Measurements from ENCODE around the gene NR6A1. TPM values are rescaled to one million over a fixed set of nuclear protein-coding genes. Genes with fewer than 3 reads are reported as not detected.

The NR6A1 gene
- total and polyA plus RNA-seq, 5 donors, result 0.57 to 1.9 (median 0.91) TPM

GRCh38 chr9:124645274-124645673, 125.8 kb downstream of the NR6A1 start:
- Histone ChIP-seq H3K27ac (ENCODE audit: low read length) (no peak overlapping the region), H3K4me3 (ENCODE audit: low read length) (no peak overlapping the region), H3K4me1 (ENCODE audit: control insufficient read depth, insufficient read depth, low read length) (no peaks in the 10 kb centered on the region), H3K9me3 (ENCODE audit: control insufficient read depth, low read length) (no peaks in the 10 kb centered on the region), H3K27me3 (ENCODE audit: control insufficient read depth, insufficient read depth) (no peaks in the 10 kb centered on the region)
- no peak for ATAC-seq
- no peak for DNase-seq
- intact Hi-C loops (cut with DNase I), result no loop called here

- ATAC-seq, result no peak
Observed at GRCh38 chr9:124639637-124640036, 131.5 kb downstream of the NR6A1 start.

GRCh38 chr9:124635285-124635684, 135.8 kb downstream of the NR6A1 start:
- no peaks in the 10 kb centered on the region for H3K27me3 ChIP-seq (ENCODE audit: control insufficient read depth, insufficient read depth)
- no peak overlapping the region for H3K27ac ChIP-seq (ENCODE audit: low read length)
- no peak overlapping the region for H3K4me3 ChIP-seq (ENCODE audit: low read length)
- 95% methylated on average over 5 of the region's 5 CpGs for whole genome bisulfite sequencing
- ATAC-seq (no peak), DNase-seq (no peak)
- intact Hi-C loops (cut with DNase I), result no loop called here
- H3K9me3 ChIP-seq (ENCODE audit: control insufficient read depth, low read length), result no peaks in the 10 kb centered on the region
- H3K4me1 ChIP-seq (ENCODE audit: control insufficient read depth, insufficient read depth, low read length), result no peaks in the 10 kb centered on the region

More at GRCh38 chr9:124639637-124640036, 131.5 kb downstream of the NR6A1 start:
- Histone ChIP-seq H3K4me1 (ENCODE audit: control insufficient read depth, insufficient read depth, low read length) (no peaks in the 10 kb centered on the region), H3K9me3 (ENCODE audit: control insufficient read depth, low read length) (no peaks in the 10 kb centered on the region), H3K27ac (ENCODE audit: low read length) (no peak overlapping the region), H3K27me3 (ENCODE audit: control insufficient read depth, insufficient read depth) (no peaks in the 10 kb centered on the region), H3K4me3 (ENCODE audit: low read length) (no peak overlapping the region)
- intact Hi-C loops (cut with DNase I), result no loop called here
- no peak for DNase-seq

DNA sequence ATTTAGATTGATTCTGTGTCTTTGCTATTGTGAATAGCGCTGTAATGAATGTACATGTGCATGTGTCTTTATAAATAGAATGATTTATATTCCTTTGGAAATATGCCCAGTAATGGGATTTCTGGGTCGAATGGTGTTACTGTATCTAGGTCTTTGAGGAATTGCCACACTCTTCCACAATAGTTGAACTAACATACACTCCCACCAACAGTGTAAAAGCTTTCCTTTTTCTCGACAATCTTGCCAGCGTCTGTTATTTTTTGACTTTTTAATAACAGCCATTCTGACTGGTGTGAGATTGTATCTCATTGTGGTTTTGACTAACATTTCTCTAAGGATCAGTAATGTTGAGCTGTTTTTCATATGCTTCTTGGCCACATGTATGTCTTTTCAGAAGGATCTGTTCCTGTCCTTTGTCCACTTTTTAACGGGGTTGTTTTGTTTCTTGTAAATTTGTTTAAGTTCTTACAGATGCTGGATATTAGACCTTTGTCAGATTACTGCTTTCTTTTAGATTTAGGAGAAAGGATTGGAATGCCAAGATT, 139.0 kb downstream of the NR6A1 start:
- intact Hi-C loops (cut with DNase I), result no loop called here
- ATAC-seq, result no peak

DNA sequence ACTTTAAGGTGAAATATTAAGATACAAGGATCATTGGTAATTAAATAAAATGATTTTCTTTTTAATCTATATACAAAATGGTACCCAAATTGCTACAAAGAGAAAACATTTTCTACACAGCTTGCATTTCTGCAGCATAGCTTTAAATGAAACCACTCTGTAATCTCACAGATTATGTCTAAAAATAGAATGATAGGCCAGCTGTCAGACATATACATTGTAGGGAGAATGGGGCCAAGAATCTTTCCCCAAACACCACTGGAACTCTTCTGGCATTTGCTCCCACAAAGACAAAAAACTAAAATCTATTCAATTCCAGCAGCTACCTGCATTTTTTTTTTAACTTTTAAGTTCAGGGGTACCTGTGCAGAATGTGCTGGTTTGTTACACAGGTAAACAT, 139.8 kb downstream of the NR6A1 start:
- no peaks in the 10 kb centered on the region for H3K9me3 ChIP-seq (ENCODE audit: control insufficient read depth, low read length)
- no peaks in the 10 kb centered on the region for H3K4me1 ChIP-seq (ENCODE audit: control insufficient read depth, insufficient read depth, low read length)
- no peaks in the 10 kb centered on the region for H3K27me3 ChIP-seq (ENCODE audit: control insufficient read depth, insufficient read depth)
- intact Hi-C loops (cut with DNase I), result no loop called here
- H3K27ac ChIP-seq (ENCODE audit: low read length), result no peak overlapping the region
- no peak overlapping the region for H3K4me3 ChIP-seq (ENCODE audit: low read length)
- DNase-seq, result no peak
- no peak for ATAC-seq

More for the DNA sequence above, 139.0 kb downstream of the NR6A1 start:
- Histone ChIP-seq H3K4me1 (ENCODE audit: control insufficient read depth, insufficient read depth, low read length) (no peaks in the 10 kb centered on the region), H3K4me3 (ENCODE audit: low read length) (no peak overlapping the region), H3K27ac (ENCODE audit: low read length) (no peak overlapping the region), H3K9me3 (ENCODE audit: control insufficient read depth, low read length) (no peaks in the 10 kb centered on the region), H3K27me3 (ENCODE audit: control insufficient read depth, insufficient read depth) (no peaks in the 10 kb centered on the region)
- no peak for DNase-seq
- WGBS, result 43% methylated on average over 5 of the region's 5 CpGs

DNA sequence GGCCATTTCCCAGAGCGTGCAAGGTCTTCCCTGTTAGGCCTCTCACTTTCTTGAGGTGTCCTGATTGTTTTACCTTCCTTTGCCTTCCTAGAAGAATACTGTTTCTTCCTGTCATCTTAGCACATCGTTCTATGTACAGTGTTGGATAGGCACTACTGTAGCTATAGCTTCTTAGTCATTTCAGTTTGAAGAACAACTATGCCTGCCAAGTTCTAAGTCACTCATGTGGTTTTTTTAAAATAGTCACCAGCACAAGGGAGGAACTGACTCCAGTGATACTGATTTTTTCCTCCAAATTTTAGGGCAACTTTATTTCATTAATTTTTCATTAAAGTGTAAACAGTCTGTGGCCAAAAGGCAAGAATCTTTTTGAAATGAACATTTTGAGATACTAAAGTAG, 141.5 kb downstream of the NR6A1 start:
- DNase-seq, result no peak
- Histone ChIP-seq H3K9me3 (ENCODE audit: control insufficient read depth, low read length) (no peaks in the 10 kb centered on the region), H3K4me1 (ENCODE audit: control insufficient read depth, insufficient read depth, low read length) (no peaks in the 10 kb centered on the region), H3K4me3 (ENCODE audit: low read length) (no peak overlapping the region), H3K27ac (ENCODE audit: low read length) (no peak overlapping the region), H3K27me3 (ENCODE audit: control insufficient read depth, insufficient read depth) (no peaks in the 10 kb centered on the region)
- WGBS, result 62% methylated on average over 2 of the region's 2 CpGs
- ATAC-seq, result no peak
- intact Hi-C loops (cut with DNase I), result no loop called here

DNA sequence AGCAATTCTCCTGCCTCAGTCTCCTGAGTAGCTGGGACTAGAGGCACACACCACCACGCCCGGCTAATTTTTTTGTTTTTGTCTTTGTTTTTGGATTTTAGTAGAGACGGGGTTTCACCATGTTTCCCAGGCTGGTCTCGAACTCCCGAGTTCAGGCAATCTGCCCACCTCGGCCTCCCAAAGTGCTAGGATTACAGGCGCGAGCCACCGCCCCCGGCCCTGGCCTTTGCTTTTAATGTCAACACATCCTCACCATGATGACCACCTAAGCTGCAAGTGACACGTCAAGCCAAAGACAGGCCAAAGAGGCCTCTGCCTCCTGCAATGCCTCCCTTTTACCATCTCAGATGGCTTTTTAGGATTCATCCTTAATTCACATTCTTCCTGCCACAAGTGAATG, 142.4 kb downstream of the NR6A1 start:
- H3K27me3 ChIP-seq (ENCODE audit: control insufficient read depth, insufficient read depth), result no peaks in the 10 kb centered on the region
- intact Hi-C loops (cut with DNase I), result no loop called here
- DNase-seq (no peak), ATAC-seq (no peak)
- no peak overlapping the region for H3K27ac ChIP-seq (ENCODE audit: low read length)
- H3K9me3 ChIP-seq (ENCODE audit: control insufficient read depth, low read length), result no peaks in the 10 kb centered on the region
- H3K4me3 ChIP-seq (ENCODE audit: low read length), result no peak overlapping the region
- WGBS, result 92% methylated on average over 11 of the region's 11 CpGs
- no peaks in the 10 kb centered on the region for H3K4me1 ChIP-seq (ENCODE audit: control insufficient read depth, insufficient read depth, low read length)

- no peaks in the 10 kb centered on the region for H3K27me3 ChIP-seq (ENCODE audit: control insufficient read depth, insufficient read depth)
- intact Hi-C loops (cut with DNase I), result no loop called here
- 90% methylated on average over 4 of the region's 4 CpGs for WGBS
Observed at GRCh38 chr9:124626276-124626675, 144.8 kb downstream of the NR6A1 start.

DNA sequence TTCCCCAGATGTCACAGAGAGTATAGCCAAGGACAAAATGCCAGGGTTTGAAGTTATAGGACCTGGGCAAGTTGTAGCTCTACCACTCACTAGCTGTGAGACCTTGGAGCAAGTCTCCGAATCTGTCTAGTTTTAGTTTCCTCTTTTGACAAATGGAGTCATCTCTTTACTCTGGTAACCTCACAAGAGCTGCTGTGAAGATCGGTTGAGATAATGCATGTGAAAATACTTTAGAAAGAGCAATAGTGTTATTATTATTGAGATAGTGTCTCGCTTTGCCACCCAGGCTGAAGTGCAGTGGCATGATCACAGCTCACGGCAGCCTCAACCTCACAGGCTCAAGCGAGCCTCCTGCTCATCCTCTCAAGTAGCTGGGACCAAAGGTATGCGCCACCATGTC, 146.0 kb downstream of the NR6A1 start:
- no peak for ATAC-seq
- 95% methylated on average over 6 of the region's 6 CpGs for WGBS
- intact Hi-C loops (cut with DNase I), result no loop called here

More at GRCh38 chr9:124626276-124626675, 144.8 kb downstream of the NR6A1 start:
- Histone ChIP-seq H3K4me1 (ENCODE audit: control insufficient read depth, insufficient read depth, low read length) (peaks cover 4% of the 10 kb centered on the region), H3K27ac (ENCODE audit: low read length) (no peak overlapping the region), H3K4me3 (ENCODE audit: low read length) (no peak overlapping the region), H3K9me3 (ENCODE audit: control insufficient read depth, low read length) (no peaks in the 10 kb centered on the region)
- no peak for ATAC-seq
- no peak for DNase-seq

DNA sequence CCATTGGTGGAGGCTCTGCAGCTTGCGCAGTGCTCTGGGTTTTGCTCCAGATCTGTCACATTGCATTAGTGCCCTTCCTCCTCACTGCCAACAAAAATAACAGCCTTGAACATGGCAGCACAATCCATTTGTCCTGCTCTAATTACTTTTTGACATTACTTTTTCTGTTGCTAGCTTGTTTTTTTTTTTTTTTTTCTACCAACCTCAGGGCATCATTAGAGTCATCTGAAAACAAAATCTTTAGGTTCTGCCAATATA, 146.4 kb downstream of the NR6A1 start:
- Histone ChIP-seq H3K27ac (ENCODE audit: low read length) (no peak overlapping the region), H3K4me3 (ENCODE audit: low read length) (no peak overlapping the region), H3K9me3 (ENCODE audit: control insufficient read depth, low read length) (no peaks in the 10 kb centered on the region), H3K4me1 (ENCODE audit: control insufficient read depth, insufficient read depth, low read length) (peaks cover 4% of the 10 kb centered on the region), H3K27me3 (ENCODE audit: control insufficient read depth, insufficient read depth) (no peaks in the 10 kb centered on the region)
- ATAC-seq, result no peak
- no peak for DNase-seq
- intact Hi-C loops (cut with DNase I), result no loop called here
- WGBS, result 83% methylated on average over 1 of the region's 1 CpG

More for the DNA sequence above, 146.0 kb downstream of the NR6A1 start:
- Histone ChIP-seq H3K4me3 (ENCODE audit: low read length) (no peak overlapping the region), H3K9me3 (ENCODE audit: control insufficient read depth, low read length) (no peaks in the 10 kb centered on the region), H3K27ac (ENCODE audit: low read length) (no peak overlapping the region), H3K4me1 (ENCODE audit: control insufficient read depth, insufficient read depth, low read length) (peaks cover 4% of the 10 kb centered on the region), H3K27me3 (ENCODE audit: control insufficient read depth, insufficient read depth) (no peaks in the 10 kb centered on the region)
- DNase-seq, result no peak

DNA sequence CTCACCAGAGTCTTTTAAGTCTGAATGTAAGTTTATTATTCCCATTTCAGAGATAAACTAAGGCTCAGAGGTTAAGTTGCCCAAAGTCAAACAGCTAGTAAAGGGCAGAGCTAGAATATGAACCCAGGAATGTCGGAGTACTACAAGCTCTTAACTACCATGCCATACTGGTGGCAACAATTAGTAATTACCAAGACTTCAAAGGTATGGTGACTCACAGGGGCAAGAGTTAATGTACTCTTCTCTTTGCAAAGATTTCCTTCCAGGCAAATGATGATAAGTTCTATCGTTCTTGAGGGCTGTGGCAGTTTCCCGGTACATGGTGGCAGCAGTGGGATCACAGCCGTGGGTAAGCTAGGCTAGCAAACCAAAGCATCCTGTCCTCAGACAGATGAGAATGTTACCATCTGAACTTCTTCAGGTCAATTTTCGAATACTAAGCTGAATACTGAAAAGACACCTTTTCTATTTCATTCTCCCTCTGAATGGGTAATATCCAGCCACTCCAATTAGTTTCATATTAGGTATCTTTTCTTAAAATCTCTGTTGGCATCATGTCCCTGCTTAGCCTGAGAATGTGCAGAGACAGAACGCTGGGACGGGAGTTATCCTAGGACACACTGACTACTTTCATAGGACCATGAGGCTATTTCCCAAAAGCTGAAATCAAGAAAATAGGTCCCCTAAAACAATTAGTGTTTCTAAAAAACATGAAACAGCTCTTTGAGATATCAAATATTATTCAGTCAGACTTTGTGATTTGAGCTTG, 147.0 kb downstream of the NR6A1 start:
- no peaks in the 10 kb centered on the region for H3K27me3 ChIP-seq (ENCODE audit: control insufficient read depth, insufficient read depth)
- no peak overlapping the region for H3K27ac ChIP-seq (ENCODE audit: low read length)
- H3K4me3 ChIP-seq (ENCODE audit: low read length), result no peak overlapping the region
- ATAC-seq (no peak), DNase-seq (no peak)
- WGBS, result 89% methylated on average over 7 of the region's 7 CpGs
- H3K4me1 ChIP-seq (ENCODE audit: control insufficient read depth, insufficient read depth, low read length), result peaks cover 4% of the 10 kb centered on the region
- H3K9me3 ChIP-seq (ENCODE audit: control insufficient read depth, low read length), result no peaks in the 10 kb centered on the region
- intact Hi-C loops (cut with DNase I), result no loop called here

DNA sequence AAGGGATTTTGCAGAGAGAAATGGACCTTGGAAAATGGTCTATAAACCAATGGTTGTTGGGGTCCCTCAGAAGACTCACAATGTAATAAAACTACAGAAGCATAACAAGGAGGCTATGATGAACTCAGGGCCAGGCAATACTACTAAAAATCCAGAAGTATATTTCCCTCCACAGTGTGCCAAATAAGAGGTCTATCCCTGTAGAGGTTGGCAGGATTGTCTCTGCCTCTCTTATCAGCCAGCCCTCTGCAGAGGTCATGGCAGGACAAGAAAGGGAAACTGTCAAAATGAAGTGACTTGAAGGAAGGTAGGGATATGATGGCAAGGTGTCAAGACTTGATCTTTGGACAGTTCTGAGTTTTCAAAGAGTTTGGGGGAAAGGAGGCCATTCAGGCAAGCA, 148.2 kb downstream of the NR6A1 start:
- H3K9me3 ChIP-seq (ENCODE audit: control insufficient read depth, low read length), result no peaks in the 10 kb centered on the region
- H3K4me3 ChIP-seq (ENCODE audit: low read length), result no peak overlapping the region
- H3K27me3 ChIP-seq (ENCODE audit: control insufficient read depth, insufficient read depth), result no peaks in the 10 kb centered on the region
- peaks cover 4% of the 10 kb centered on the region for H3K4me1 ChIP-seq (ENCODE audit: control insufficient read depth, insufficient read depth, low read length)
- DNase-seq (no peak), ATAC-seq (no peak)
- no peak overlapping the region for H3K27ac ChIP-seq (ENCODE audit: low read length)
- intact Hi-C loops (cut with DNase I), result no loop called here

Data from right cardiac atrium (tissue), 5 donors.